GM18505 (cell line): ENCODE data around the gene DIP2A.
"Not testable (repeated sequence)": the region's sequence is repeated elsewhere in the genome, so short reads cannot be mapped to it uniquely, and the experiment has no call there.

Experiments used
- ATAC-seq: cut with Tn5 transposase; IDR thresholded peaks from one replicate; pipeline ENCODE4 v1.9.1; 2021; ENCODE audit not compliant: unreplicated experiment
- POLR2A ChIP-seq: IDR thresholded peaks from 4 replicates; pipeline ENCODE4 v1.6.1; 2011; ENCODE audit warnings: borderline replicate concordance; ENCODE audit not compliant: insufficient read depth, insufficient read length; ENCODE audit errors: extremely low read depth

The DIP2A gene

GRCh38 chr21:46560568-46561444, 102.1 kb downstream of the DIP2A start:
- no peak for ATAC-seq
- no peak for TF ChIP-seq POLR2A

- no peak for TF ChIP-seq POLR2A
- ATAC-seq, result no peak
These were observed 102.9 kb downstream of the DIP2A start for GRCh38 chr21:46561445-46562090.

GRCh38 chr21:46562472-46562871, 103.8 kb downstream of the DIP2A start:
- no peak for ATAC-seq
- no peak for TF ChIP-seq POLR2A

GRCh38 chr21:46562964-46563607, 104.4 kb downstream of the DIP2A start:
- ATAC-seq, result no peak

DNA sequence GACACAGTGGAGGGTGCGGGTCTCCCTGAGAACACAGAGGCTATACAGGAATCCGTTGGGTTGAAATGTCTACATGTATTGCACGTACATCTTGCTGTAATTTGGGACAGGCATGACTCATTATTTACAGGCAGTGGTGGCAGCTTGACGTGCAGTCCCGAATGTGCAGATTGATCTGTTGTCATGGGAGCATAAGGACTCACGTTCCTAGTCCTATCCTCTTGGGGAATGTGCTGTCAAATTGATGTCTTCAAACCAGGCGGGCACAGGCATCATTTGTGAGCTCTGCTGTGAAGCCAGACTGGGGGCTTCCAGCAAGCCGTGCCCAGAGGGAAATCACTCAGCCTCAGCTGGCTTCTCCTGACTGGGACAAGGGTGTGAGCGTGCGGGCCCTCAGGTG, 105.7 kb downstream of the DIP2A start:
- ATAC-seq, result no peak
- no peak for TF ChIP-seq POLR2A

More at GRCh38 chr21:46562964-46563607, 104.4 kb downstream of the DIP2A start:
- no peak for TF ChIP-seq POLR2A

DNA sequence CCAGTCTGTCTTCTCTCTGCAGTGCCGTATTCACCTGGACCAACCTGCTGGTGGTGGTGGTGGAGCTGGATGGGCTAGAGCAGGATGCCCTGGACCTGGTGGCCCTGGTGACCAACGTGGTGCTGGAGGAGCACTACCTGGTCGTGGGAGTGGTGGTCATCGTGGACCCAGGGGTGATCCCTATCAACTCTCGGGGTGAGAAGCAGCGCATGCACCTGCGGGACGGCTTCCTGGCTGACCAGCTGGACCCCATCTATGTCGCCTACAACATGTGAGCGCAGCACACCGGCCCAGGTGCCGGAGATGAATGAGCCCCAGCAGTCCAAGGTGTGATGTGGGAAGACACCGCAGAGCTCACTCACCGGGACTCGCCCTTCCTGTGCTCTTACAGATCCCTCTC, 108.7 kb downstream of the DIP2A start:
- no peak for TF ChIP-seq POLR2A
- no peak for ATAC-seq

GRCh38 chr21:46568562-46568961, 109.9 kb downstream of the DIP2A start:
- ATAC-seq, result no peak
- TF ChIP-seq POLR2A, result no peak

DNA sequence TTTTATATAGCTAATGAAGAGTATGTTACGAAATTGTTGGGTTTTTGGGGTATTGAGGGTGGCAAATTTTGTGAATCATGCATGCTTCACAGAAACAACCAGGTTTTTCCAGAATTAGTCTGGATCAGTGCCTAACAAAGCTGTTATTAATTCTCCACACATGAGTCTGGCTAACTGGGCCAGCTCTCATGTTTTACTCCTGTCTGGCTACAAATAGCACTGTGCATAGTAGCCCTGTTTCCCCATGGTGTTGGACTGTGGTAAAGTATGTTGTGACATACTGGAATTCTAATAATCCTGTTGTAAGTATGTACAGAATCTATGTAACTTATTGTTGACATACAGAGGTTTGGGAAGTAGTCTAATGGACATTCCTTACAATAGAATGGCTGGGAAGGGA, 110.4 kb downstream of the DIP2A start:
- no peak for ATAC-seq
- no peak for TF ChIP-seq POLR2A

DNA sequence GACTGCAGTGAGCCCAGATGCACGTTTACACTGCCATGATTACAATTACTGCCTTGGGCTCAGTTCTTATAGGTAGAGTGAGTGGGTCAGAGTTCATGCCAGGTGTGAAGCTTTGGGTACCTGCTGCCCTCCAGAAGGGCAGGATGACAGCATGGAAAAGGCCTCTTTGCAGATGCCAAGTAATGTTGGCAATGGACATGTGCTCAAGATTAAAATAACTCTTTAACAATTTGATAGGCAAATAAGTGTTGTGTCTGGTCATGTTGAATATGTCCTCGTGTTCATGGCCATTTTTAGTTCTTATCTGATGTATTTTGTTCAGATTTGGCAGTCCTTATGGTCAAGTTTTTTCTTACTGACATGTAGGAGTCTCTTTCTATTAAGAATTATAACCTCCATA, 111.4 kb downstream of the DIP2A start:
- ATAC-seq, result no peak
- no peak for TF ChIP-seq POLR2A

DNA sequence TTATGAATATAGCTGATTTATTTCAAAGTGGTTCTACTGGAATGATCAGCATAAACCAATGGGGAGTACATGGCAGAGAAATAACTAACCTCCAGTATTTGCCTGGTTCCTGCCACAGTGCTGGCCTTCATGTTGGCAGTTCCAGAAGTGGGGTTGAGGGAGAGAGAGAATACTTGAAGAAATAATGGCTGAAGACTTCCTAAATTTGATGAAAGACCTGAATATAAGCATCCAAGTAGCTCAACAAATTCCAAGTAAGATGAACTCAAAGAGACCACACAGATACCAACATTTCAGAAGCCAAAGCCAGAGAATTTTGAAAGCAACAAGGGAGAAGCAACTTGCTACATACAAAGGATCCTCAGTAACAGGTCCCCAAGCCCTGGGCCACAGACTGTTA, 111.9 kb downstream of the DIP2A start:
- TF ChIP-seq POLR2A, result no peak
- no peak for ATAC-seq

DNA sequence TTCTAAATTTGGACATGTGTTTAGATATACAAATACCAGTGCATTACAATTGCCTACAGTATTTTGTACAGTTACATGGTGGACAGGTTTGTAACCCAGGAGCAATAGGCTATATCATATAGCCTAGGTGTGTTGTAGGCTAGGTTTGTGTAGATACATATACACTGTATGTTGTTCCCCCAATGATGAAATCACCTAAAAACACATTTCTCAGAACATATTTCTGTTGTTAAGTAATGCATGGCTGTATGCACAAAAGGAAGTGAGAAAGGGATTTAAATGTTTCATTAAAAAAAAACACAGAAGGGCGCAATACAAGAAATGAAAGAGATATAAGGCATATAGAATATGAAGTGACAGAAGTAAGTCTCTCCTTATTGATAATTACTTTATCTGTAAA, 114.2 kb downstream of the DIP2A start:
- no peak for ATAC-seq
- no peak for TF ChIP-seq POLR2A

GRCh38 chr21:46577786-46578185, 119.1 kb downstream of the DIP2A start:
- ATAC-seq, result not testable (repeated sequence)

- ATAC-seq, result not testable (repeated sequence)
These were observed 120.7 kb downstream of the DIP2A start for GRCh38 chr21:46579394-46579793.

DNA sequence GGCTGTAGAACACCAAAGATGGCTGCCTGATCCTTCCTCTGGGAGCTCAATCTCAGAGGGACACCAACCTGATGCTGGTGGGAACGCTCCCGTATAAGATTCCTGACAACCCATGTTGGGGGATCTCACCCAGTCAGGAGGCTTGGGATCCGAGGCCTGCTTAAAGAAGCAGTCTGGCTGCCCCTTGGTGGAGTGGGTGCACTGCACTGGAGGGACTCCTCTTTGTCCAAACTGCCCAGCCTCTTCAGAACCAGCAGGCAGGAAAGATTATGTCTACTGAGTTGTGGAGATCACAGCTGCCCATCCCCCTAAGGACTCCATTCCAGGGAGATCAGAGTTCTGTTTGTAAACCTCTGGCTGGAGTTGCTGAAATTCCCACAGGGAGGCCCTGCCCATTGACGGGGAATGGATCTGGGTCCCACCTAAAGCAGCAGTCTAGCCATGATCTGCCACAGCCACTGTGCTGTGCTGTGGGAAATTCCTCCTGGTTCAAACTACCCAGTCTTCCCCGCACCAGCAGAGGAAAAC, 123.2 kb downstream of the DIP2A start:
- no peak for ATAC-seq

More for the DNA sequence above, 123.2 kb downstream of the DIP2A start:
- no peak for TF ChIP-seq POLR2A
